ENCODE data around the gene CALM3. TPM values are rescaled to one million over a fixed set of nuclear protein-coding genes. Genes with fewer than 3 reads are reported as not detected.

The CALM3 gene
- polyA plus RNA-seq, 1 of the 3 experiments (the other 2 are of a cell fraction) = 495 TPM

GRCh38 chr19:46605356-46605821, 4.3 kb downstream of the CALM3 start:
- peak; percentile 17 for DNase-seq
- ChIA-PET POLR2A (interaction anchor here (1.1 to 1.4 kb wide), 2 partner anchors 14 to 26 kb away, joined by 3 to 5 read pairs; no protein-coding TSS in a partner anchor), CTCF (interaction anchor here (0.6 to 23.7 kb wide), 7 partner anchors 11 to 110 kb away, joined by 3 to 471 read pairs (median 4); partner anchors contain the start of gene DACT3)
- Histone ChIP-seq H3K4me1 (ENCODE audit: control insufficient read depth in 1 of 2, insufficient read depth in 2 of 2, low read depth in 1 of 2, low read length in 1 of 2) (peaks cover 19 to 44% of the 10 kb centered on the region in 2 experiments), H3K9ac (no peak overlapping the region), H3K79me2 (ENCODE audit: insufficient read depth) (peaks cover 57% of the 10 kb centered on the region), H3F3A (replicated peaks; ENCODE audit: insufficient read depth) (no peaks in the 10 kb centered on the region), H3K27ac (ENCODE audit: low read depth in 2 of 2, low read length in 1 of 2) (peak overlapping the region in 1 of 2 experiments; percentile 39; a peak in 1 of 4 replicates), H3K4me3 (ENCODE audit: low read depth in 2 of 2, low read length in 1 of 2) (no peak overlapping the region), H3K9me2 (no peaks in the 10 kb centered on the region), H4K20me1 (ENCODE audit: insufficient read depth) (peaks cover 40% of the 10 kb centered on the region), H3K27me3 (ENCODE audit: insufficient read depth) (no peaks in the 10 kb centered on the region), H3K36me3 (replicated peaks in 1 of 2; ENCODE audit: control insufficient read depth in 1 of 2, insufficient read depth in 2 of 2, low read length in 1 of 2) (peaks cover 19 to 47% of the 10 kb centered on the region in 2 experiments), H3K9me3 (no peaks in the 10 kb centered on the region), H2AFZ (ENCODE audit: low read depth) (no peak overlapping the region), H3K4me2 (no peak overlapping the region)
- 93% methylated on average over 13 of the region's 16 CpGs for WGBS (ENCODE audit: low lambda C conversion rate)
- no peak for TF ChIP-seq TCF12 (IDR thresholded peaks at IDR 0.05)
- no peak for TF ChIP-seq REST (IDR thresholded peaks at IDR 0.05; ENCODE audit: low read depth, low read length)
- TF ChIP-seq POLR2AphosphoS5 (IDR thresholded peaks at IDR 0.05; ENCODE audit: low read depth, low read length) = no peak
- TF ChIP-seq TAF1 (IDR thresholded peaks at IDR 0.05; ENCODE audit: borderline replicate concordance, low read depth, low read length) = no peak
- TF ChIP-seq USF1 (IDR thresholded peaks at IDR 0.05; ENCODE audit: borderline replicate concordance, low read depth) = no peak
- no peak for TF ChIP-seq FOSL2 (IDR thresholded peaks at IDR 0.05; ENCODE audit: borderline replicate concordance, low read depth)
- TF ChIP-seq NRF1 (IDR thresholded peaks at IDR 0.05; ENCODE audit: low read depth, low read length) = no peak
- TF ChIP-seq MXI1 (IDR thresholded peaks at IDR 0.05; ENCODE audit: low read depth, low read length) = no peak
- TF ChIP-seq ZBTB33 (IDR thresholded peaks at IDR 0.05; ENCODE audit: borderline replicate concordance, low read depth) = no peak
- no peak for TF ChIP-seq RFX5 (IDR thresholded peaks at IDR 0.05; ENCODE audit: low read length)
